HEK293 (cell line): ENCODE measurements around the gene TRPV5.

Source experiments
- PRDM1 ChIP-seq: fragments of 450-650 bp; formaldehyde crosslinking; IDR thresholded peaks from 2 replicates; pipeline ENCODE4; 2016; ENCODE audit warnings: missing biosample characterization, missing genetic modification characterization
- TCF7L2 ChIP-seq: IDR thresholded peaks from 2 replicates; pipeline ENCODE4 v1.6.1; 2011; ENCODE audit warnings: low read depth, mild to moderate bottlenecking, inconsistent platforms, low read length, moderate library complexity, borderline replicate concordance
- ZFP3 ChIP-seq: fragments of 450-650 bp; formaldehyde crosslinking; IDR thresholded peaks from 2 replicates; pipeline ENCODE4 v1.5.1; 2016; ENCODE audit warnings: low read depth, missing biosample characterization, missing genetic modification characterization
- ZNF518A ChIP-seq: fragments of 450-650 bp; formaldehyde crosslinking; conservative IDR thresholded peaks from 2 replicates; pipeline ENCODE4 v1.5.1; 2016; ENCODE audit warnings: low read depth, missing biosample characterization, missing genetic modification characterization
- ZNF768 ChIP-seq: fragments of 450-650 bp; formaldehyde crosslinking; IDR thresholded peaks from 2 replicates; pipeline ENCODE4 v1.5.1; 2018; ENCODE audit warnings: missing biosample characterization, mild to moderate bottlenecking, missing genetic modification characterization
- TF ChIP-seq, protein P1 (sequence below): fragments of 450-650 bp; formaldehyde crosslinking; IDR thresholded peaks from 2 replicates; pipeline ENCODE4 v1.5.1; 2016; ENCODE audit warnings: missing biosample characterization, missing genetic modification characterization

- TF ChIP-seq, protein P1, sequence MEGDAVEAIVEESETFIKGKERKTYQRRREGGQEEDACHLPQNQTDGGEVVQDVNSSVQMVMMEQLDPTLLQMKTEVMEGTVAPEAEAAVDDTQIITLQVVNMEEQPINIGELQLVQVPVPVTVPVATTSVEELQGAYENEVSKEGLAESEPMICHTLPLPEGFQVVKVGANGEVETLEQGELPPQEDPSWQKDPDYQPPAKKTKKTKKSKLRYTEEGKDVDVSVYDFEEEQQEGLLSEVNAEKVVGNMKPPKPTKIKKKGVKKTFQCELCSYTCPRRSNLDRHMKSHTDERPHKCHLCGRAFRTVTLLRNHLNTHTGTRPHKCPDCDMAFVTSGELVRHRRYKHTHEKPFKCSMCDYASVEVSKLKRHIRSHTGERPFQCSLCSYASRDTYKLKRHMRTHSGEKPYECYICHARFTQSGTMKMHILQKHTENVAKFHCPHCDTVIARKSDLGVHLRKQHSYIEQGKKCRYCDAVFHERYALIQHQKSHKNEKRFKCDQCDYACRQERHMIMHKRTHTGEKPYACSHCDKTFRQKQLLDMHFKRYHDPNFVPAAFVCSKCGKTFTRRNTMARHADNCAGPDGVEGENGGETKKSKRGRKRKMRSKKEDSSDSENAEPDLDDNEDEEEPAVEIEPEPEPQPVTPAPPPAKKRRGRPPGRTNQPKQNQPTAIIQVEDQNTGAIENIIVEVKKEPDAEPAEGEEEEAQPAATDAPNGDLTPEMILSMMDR (tag by site-specific recombination) = peak; percentile 85
- TF ChIP-seq ZFP3 (tag by site-specific recombination) = no peak
- no peak for TF ChIP-seq ZNF518A (tag by site-specific recombination)
- no peak for TF ChIP-seq TCF7L2
- no peak for TF ChIP-seq PRDM1 (tag by site-specific recombination)
- no peak for TF ChIP-seq ZNF768
Measured at GRCh38 chr7:142873281-142873784, 60.2 kb downstream of the TRPV5 start.
